Measurements from ENCODE around the gene STRN4. TPM values are rescaled to one million over a fixed set of nuclear protein-coding genes. Genes with fewer than 3 reads are reported as not detected.

STRN4 gene
- total RNA-seq, 1 donor from 2014 or later = 101 TPM

DNA sequence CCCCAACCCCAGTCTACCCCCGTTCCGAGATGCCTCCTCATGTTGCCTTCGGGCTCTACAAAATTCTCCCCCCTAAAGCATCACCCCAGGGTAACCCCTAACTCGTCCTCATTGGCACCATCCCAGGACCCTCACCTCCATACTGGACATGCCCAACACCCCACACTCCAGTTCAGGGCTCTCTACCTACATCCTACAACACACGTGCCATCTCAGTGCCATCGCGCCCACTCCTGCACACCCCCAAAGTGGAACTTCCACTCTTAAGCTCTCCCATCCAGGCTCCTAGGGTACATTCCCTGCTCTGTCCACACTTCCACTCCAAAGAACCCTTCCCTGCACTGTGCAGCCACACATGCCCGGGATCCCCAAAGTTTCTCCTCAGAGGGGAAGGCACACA, 1.2 kb downstream of the STRN4 start:
- peaks cover 15% of the 10 kb centered on the region for H3K36me3 Mint-ChIP-seq (ENCODE audit: low read depth)
- peaks cover 37% of the 10 kb centered on the region for H3K4me1 Mint-ChIP-seq
- peak overlapping the region; percentile 93 for H3K4me3 Mint-ChIP-seq
- no peaks in the 10 kb centered on the region for H3K9me3 Mint-ChIP-seq
- no peaks in the 10 kb centered on the region for H3K27me3 Mint-ChIP-seq
- DNase-seq = no peak
- H3K27ac Mint-ChIP-seq = peak overlapping the region; percentile 91
- intact Hi-C loops (cut with micrococcal nuclease) = loop anchor here (5.0 kb wide), 1 partner anchor 33 kb away; no protein-coding TSS in a partner anchor

DNA sequence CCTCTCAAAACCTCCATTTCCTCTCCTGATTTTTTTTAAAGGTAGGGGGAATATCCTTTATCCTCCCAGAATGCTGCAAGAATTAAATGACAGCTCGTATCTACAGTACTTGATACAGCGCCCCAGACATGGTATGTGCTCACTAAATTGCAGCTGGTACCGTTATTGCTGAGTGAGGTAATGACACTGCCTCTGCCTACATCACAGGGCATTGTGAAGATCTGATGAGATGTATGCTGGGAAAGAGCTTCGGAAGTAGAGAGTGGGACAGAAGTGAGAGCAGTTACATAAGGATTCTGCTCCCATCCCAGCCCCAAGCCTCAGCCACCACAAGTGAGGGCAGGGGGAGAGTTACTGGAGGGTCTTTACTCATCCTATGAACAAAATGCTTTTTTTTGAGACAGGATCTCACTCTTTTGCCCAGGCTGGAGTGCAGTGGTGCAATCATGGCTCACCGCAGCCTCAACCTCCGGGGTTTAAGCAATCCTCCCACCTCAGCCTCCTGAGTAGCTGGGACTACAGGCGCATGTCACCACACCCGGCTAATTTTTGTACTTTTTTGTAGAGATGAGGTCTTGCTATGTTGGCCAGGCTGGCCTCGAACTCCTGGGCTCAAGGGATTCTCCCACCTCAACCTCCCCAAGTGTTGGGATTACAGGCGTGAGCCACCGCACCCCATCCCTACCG, 2.1 kb downstream of the STRN4 start:
- DNase-seq = no peak
- Mint-ChIP-seq H3K27ac (no peak overlapping the region), H3K4me1 (peaks cover 38% of the 10 kb centered on the region), H3K9me3 (no peaks in the 10 kb centered on the region), H3K27me3 (no peaks in the 10 kb centered on the region), H3K4me3 (peak overlapping the region; percentile 93), H3K36me3 (ENCODE audit: low read depth) (peaks cover 16% of the 10 kb centered on the region)
- intact Hi-C loops (cut with micrococcal nuclease) = no loop called here

GRCh38 chr19:46742926-46743480, 3.2 kb downstream of the STRN4 start:
- Mint-ChIP-seq H3K27ac (peak overlapping the region; percentile 53), H3K4me1 (peaks cover 34% of the 10 kb centered on the region), H3K36me3 (ENCODE audit: low read depth) (peaks cover 18% of the 10 kb centered on the region), H3K9me3 (no peaks in the 10 kb centered on the region), H3K4me3 (no peak overlapping the region), H3K27me3 (no peaks in the 10 kb centered on the region)
- DNase-seq = no peak
- intact Hi-C loops (cut with micrococcal nuclease) = no loop called here

DNA sequence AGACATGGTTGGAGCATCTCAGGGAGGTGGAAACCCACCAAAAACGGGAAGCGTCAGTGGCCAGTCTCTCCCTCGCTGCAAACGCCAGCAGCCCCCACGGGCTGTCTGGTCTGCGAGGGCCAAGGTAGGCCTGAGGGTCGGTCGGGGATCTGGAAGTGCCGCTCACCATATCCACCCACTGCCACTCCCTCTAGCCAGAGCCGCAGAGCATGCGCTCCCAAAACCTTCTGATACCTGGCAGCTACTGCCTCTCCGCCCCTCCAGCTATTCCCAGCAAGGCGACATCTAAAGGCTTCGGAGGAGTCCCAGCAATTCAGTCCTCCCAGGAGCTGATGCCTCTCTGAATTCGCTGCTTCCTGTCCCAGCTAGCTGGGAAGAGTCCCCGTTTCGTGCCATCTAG, 4.8 kb downstream of the STRN4 start:
- Mint-ChIP-seq H3K27ac (no peak overlapping the region), H3K9me3 (no peaks in the 10 kb centered on the region), H3K4me1 (peaks cover 28% of the 10 kb centered on the region), H3K27me3 (no peaks in the 10 kb centered on the region), H3K4me3 (no peak overlapping the region), H3K36me3 (ENCODE audit: low read depth) (peaks cover 30% of the 10 kb centered on the region)
- intact Hi-C loops (cut with micrococcal nuclease) = no loop called here
- DNase-seq = no peak

GRCh38 chr19:46739290-46739771, 6.9 kb downstream of the STRN4 start:
- H3K4me1 Mint-ChIP-seq = peaks cover 20% of the 10 kb centered on the region

GRCh38 chr19:46737761-46738171, 8.5 kb downstream of the STRN4 start:
- no peaks in the 10 kb centered on the region for H3K9me3 Mint-ChIP-seq
- H3K27ac Mint-ChIP-seq = no peak overlapping the region
- H3K4me1 Mint-ChIP-seq = peaks cover 10% of the 10 kb centered on the region
- no peak overlapping the region for H3K4me3 Mint-ChIP-seq
- intact Hi-C loops (cut with micrococcal nuclease) = no loop called here
- no peak for DNase-seq
- no peaks in the 10 kb centered on the region for H3K27me3 Mint-ChIP-seq
- peaks cover 39% of the 10 kb centered on the region for H3K36me3 Mint-ChIP-seq (ENCODE audit: low read depth)

More at GRCh38 chr19:46739290-46739771, 6.9 kb downstream of the STRN4 start:
- no peak overlapping the region for H3K4me3 Mint-ChIP-seq
- no peak overlapping the region for H3K27ac Mint-ChIP-seq
- intact Hi-C loops (cut with micrococcal nuclease) = no loop called here
- no peaks in the 10 kb centered on the region for H3K27me3 Mint-ChIP-seq
- no peak for DNase-seq
- peaks cover 30% of the 10 kb centered on the region for H3K36me3 Mint-ChIP-seq (ENCODE audit: low read depth)
- no peaks in the 10 kb centered on the region for H3K9me3 Mint-ChIP-seq

- H3K4me1 Mint-ChIP-seq = peaks cover 8% of the 10 kb centered on the region
These were observed 9.0 kb downstream of the STRN4 start for GRCh38 chr19:46737298-46737654.

GRCh38 chr19:46736531-46737297, 9.5 kb downstream of the STRN4 start:
- peaks cover 12% of the 10 kb centered on the region for H3K4me1 Mint-ChIP-seq
- DNase-seq = no peak
- intact Hi-C loops (cut with micrococcal nuclease) = no loop called here
- no peak overlapping the region for H3K27ac Mint-ChIP-seq
- no peaks in the 10 kb centered on the region for H3K27me3 Mint-ChIP-seq
- H3K36me3 Mint-ChIP-seq (ENCODE audit: low read depth) = peaks cover 48% of the 10 kb centered on the region
- H3K9me3 Mint-ChIP-seq = no peaks in the 10 kb centered on the region
- no peak overlapping the region for H3K4me3 Mint-ChIP-seq

More at GRCh38 chr19:46737298-46737654, 9.0 kb downstream of the STRN4 start:
- Mint-ChIP-seq H3K36me3 (ENCODE audit: low read depth) (peaks cover 42% of the 10 kb centered on the region), H3K27me3 (no peaks in the 10 kb centered on the region), H3K9me3 (no peaks in the 10 kb centered on the region), H3K4me3 (no peak overlapping the region), H3K27ac (no peak overlapping the region)
- no peak for DNase-seq
- intact Hi-C loops (cut with micrococcal nuclease) = no loop called here

DNA sequence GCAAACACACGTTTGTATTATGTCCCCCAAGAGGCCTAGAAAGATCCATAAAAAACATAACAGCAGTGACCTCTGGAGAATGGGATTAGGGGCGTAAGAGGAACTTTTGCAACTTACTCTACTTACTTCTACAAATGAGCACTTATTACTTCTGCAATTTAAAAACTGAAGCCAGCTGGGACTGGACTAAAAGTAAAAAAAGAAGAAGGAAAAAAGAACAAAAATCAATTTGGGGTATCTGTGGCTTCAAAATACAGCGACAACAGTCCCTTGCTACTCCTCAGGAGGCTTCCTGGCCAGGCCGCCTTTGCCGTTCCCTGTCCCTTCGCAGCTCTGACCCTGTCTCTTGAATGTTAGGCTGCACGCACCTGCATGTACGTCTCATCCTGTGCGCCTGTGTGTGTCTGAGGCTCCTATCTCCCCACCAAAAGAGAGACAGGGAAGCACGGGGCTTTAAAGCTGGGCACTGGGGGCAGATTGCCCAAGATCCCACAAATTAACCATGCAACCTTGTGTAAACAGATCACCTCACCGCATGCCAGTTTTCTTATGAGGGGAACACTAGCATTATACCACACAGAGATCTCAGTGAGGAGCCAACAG, 12.5 kb downstream of the STRN4 start:
- intact Hi-C loops (cut with micrococcal nuclease) = no loop called here
- DNase-seq = no peak
- peaks cover 60% of the 10 kb centered on the region for H3K36me3 Mint-ChIP-seq (ENCODE audit: low read depth)
- no peaks in the 10 kb centered on the region for H3K27me3 Mint-ChIP-seq
- H3K4me1 Mint-ChIP-seq = peaks cover 17% of the 10 kb centered on the region
- H3K9me3 Mint-ChIP-seq = no peaks in the 10 kb centered on the region
- no peak overlapping the region for H3K27ac Mint-ChIP-seq
- no peak overlapping the region for H3K4me3 Mint-ChIP-seq

DNA sequence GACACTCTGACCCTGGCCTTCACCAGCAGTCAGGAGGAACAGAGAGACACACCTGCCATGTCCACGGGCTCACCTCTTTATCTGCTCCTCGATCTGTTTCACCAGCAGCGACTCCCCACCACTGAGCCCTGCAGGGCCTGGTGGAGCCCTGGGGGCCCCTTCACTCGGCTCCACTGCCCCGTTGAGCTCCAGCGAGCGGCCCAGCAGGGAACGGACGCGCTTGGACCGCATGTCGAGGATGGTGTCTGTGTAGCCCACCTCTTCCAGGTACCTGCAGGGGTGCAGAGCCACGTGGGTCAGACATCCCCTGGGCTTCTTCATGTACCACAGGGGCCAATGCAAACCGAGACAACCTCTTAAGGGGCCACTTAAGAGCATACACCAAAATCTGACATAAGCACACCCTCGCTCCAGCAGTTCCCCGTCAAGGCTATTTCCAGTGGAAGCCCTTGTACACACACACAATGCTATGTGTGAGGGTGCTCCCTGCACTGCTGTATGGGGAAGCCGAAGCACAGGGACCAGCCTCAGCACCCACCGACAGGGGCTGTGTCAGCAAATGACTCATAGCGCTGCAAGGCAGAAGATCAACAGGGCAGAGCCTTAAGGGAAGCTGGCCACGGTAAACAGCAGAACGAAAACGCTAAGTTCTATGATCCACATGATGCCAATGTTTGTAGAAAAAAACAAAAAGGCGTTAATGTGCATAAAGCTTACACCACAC, 13.1 kb downstream of the STRN4 start:
- intact Hi-C loops (cut with micrococcal nuclease) = no loop called here
- Mint-ChIP-seq H3K27ac (no peak overlapping the region), H3K4me3 (no peak overlapping the region), H3K27me3 (no peaks in the 10 kb centered on the region), H3K9me3 (no peaks in the 10 kb centered on the region), H3K36me3 (ENCODE audit: low read depth) (peaks cover 61% of the 10 kb centered on the region), H3K4me1 (peaks cover 20% of the 10 kb centered on the region)
- DNase-seq = no peak

GRCh38 chr19:46732172-46732938, 13.9 kb downstream of the STRN4 start:
- peak overlapping the region; percentile 1 for H3K4me3 Mint-ChIP-seq
- DNase-seq = no peak
- H3K9me3 Mint-ChIP-seq = no peaks in the 10 kb centered on the region
- peaks cover 20% of the 10 kb centered on the region for H3K4me1 Mint-ChIP-seq
- intact Hi-C loops (cut with micrococcal nuclease) = no loop called here
- H3K27me3 Mint-ChIP-seq = no peaks in the 10 kb centered on the region
- peak overlapping the region; percentile 55 for H3K27ac Mint-ChIP-seq
- H3K36me3 Mint-ChIP-seq (ENCODE audit: low read depth) = peaks cover 57% of the 10 kb centered on the region

DNA sequence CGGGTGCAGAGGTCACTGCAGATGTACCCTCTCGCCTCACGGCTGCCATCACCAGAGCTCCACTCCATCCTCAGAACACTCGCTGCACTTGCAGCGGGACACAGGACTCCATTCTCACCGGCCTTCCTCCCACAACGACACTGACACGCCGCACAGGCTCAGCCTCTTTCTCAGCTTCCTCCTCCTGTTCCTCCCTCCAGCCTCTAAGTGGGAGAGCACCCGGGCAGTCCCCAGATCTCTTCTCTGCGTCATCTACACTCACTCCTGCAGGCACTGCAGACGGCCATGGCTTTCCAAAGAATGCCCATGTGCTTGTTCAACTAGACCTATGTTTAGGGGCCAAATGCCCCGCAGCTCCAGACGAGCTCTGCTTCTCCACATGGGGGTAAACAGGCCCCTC, 14.7 kb downstream of the STRN4 start:
- no peaks in the 10 kb centered on the region for H3K27me3 Mint-ChIP-seq
- peaks cover 58% of the 10 kb centered on the region for H3K36me3 Mint-ChIP-seq (ENCODE audit: low read depth)
- intact Hi-C loops (cut with micrococcal nuclease) = no loop called here
- no peak overlapping the region for H3K4me3 Mint-ChIP-seq
- peak overlapping the region; percentile 55 for H3K27ac Mint-ChIP-seq
- no peak for DNase-seq
- H3K4me1 Mint-ChIP-seq = peaks cover 20% of the 10 kb centered on the region
- H3K9me3 Mint-ChIP-seq = no peaks in the 10 kb centered on the region

DNA sequence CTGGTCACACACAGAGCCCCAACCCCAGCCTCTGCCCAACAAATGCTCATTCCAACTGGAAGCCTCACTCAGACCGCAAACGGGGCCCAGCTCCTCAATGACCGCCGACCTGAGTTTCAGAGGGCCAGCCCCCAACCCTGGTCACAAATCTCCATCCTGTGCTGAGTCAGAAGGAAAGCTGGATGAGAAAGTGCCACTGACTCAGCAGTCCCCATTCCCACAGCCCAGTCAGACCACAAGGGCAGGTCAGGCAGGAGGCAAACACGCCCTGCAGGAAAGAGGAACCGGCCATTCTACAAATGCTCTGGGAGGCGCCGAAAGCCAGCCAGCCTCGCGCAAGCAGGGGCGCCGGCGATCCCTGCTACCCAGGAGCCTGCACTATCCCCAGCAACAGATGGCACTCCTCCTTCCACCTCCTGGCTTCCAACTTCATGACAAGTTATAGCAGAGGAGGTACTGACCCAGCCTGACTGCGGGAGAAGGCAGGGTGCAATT, 15.2 kb downstream of the STRN4 start:
- H3K4me3 Mint-ChIP-seq = no peak overlapping the region
- H3K9me3 Mint-ChIP-seq = no peaks in the 10 kb centered on the region
- no peaks in the 10 kb centered on the region for H3K27me3 Mint-ChIP-seq
- peak overlapping the region; percentile 48 for H3K27ac Mint-ChIP-seq
- intact Hi-C loops (cut with micrococcal nuclease) = no loop called here
- H3K36me3 Mint-ChIP-seq (ENCODE audit: low read depth) = peaks cover 60% of the 10 kb centered on the region
- no peak for DNase-seq
- peaks cover 20% of the 10 kb centered on the region for H3K4me1 Mint-ChIP-seq

All from activated CD4-positive, alpha-beta T cell treated with anti-CD3 and anti-CD28 coated beads, Interleukin-2, amount 10 ng/mL, durations not matched to agents 24 days and 14 days (primary cell).